Aorta (tissue), 5 donors: ENCODE results near the gene MEX3A. TPM values are rescaled to one million over a fixed set of nuclear protein-coding genes. Genes with fewer than 3 reads are reported as not detected.

Experiments
- ATAC-seq: fragments of 200-7000 bp; cut with Tn5 transposase; one replicate; pipeline ENCODE4 v1.9.1; 2022; ENCODE audit warnings: moderate library complexity; ENCODE audit not compliant: low FRiP score
- DNase-seq, 2 donors: peaks; one replicate each; pipeline ENCODE4 v3.0.0-alpha.2; 2020
- H3K27ac ChIP-seq, 2 donors: one replicate each; pipeline ENCODE4 v1.5.1; 2013; ENCODE audit warnings: low read length in 2 of 2, mild to moderate bottlenecking in 2 of 2, moderate library complexity in 2 of 2, control low read depth in 1 of 2, inconsistent platforms in 1 of 2, low read depth in 1 of 2
- H3K27me3 ChIP-seq, 2 donors: one replicate each; pipeline ENCODE4 v1.6.1; 2013; ENCODE audit warnings: control low read depth in 1 of 2, low read length in 1 of 2, mild to moderate bottlenecking in 1 of 2, moderate library complexity in 1 of 2; ENCODE audit not compliant: insufficient read depth in 2 of 2, control insufficient read depth in 1 of 2
- H3K36me3 ChIP-seq, 2 donors: one replicate each; pipeline ENCODE4 v1.6.1; 2013; ENCODE audit warnings: control low read depth in 1 of 2, low read length in 1 of 2, mild to moderate bottlenecking in 1 of 2; ENCODE audit not compliant: insufficient read depth in 2 of 2, control insufficient read depth in 1 of 2
- H3K4me1 ChIP-seq, 2 donors: one replicate each; pipeline ENCODE4 v1.6.1; 2013; ENCODE audit warnings: low read length in 2 of 2, control low read depth in 1 of 2, mild to moderate bottlenecking in 1 of 2, moderate library complexity in 1 of 2; ENCODE audit not compliant: insufficient read depth in 2 of 2, control insufficient read depth in 1 of 2
- H3K4me3 ChIP-seq, 2 donors: one replicate each; pipeline ENCODE4 v1.5.1; 2013; ENCODE audit warnings: low read length in 2 of 2, control low read depth in 1 of 2, mild to moderate bottlenecking in 1 of 2
- H3K9me3 ChIP-seq: one replicate; pipeline ENCODE4 v1.6.1; 2013; ENCODE audit warnings: mild to moderate bottlenecking, low read length; ENCODE audit not compliant: control insufficient read depth
- WGBS, 2 donors: extraction: QIAGEN DNeasy Blood & Tissue Kit; methylation state at CpG; one replicate each; pipeline ENCODE4 v1.1.7; 2013; 5-methylcytosine and 5-hydroxymethylcytosine counted together
- intact Hi-C, 2 donors: fragments of 100-400 bp; cut with DNase I; formaldehyde crosslinking; loops; one replicate each; pipeline versions ENCODE4 v1.14.2 to v1.15.0; 2022
- polyA plus RNA-seq, 2 donors: library from polyadenylated mRNA; stranded (reverse); fragments of 200-250 nt; gene quantifications; one replicate each; pipeline ENCODE4 v1.2.3, GENCODE V29; 2013
- total RNA-seq, 2 donors: library from RNA; stranded (reverse); fragmentation: NEBNext Ultra II Directional; extraction: Animal tissue kit (Norgen Biotek cat#: 25700); gene quantifications; one replicate each; pipeline ENCODE4 v1.2.1, GENCODE V29; 2021
- donor health status: healthy with polysubstance abuse.
- donor health status: Bipolar disorder and iron deficiency.
- donor health status: DM: no; HTN: no; CAD: no.
- donor health status: DM: no; HTN: no; CAD: no.
- donor health status: DM: yes; HTN: yes; CAD: no.

Gene MEX3A
- total and polyA plus RNA-seq, 4 donors: 0.03 to 1.6 (median 0.68) TPM

GRCh38 chr1:156090138-156090839 is 8.0 kb upstream of the MEX3A start:
- no peaks in the 10 kb centered on the region for H3K36me3 ChIP-seq
- DNase-seq (no peak), ATAC-seq (no peak)
- 34 to 36% methylated on average over 5 of the region's 5 CpGs for WGBS, 2 donors
- intact Hi-C loops: loop anchor here (1.0 kb wide), 1 partner anchor 135 kb away; no protein-coding TSS in a partner anchor
- no peak overlapping the region for H3K4me3 ChIP-seq
- no peaks in the 10 kb centered on the region for H3K4me1 ChIP-seq
- H3K9me3 ChIP-seq: no peaks in the 10 kb centered on the region
- H3K27ac ChIP-seq: no peak overlapping the region
- H3K27me3 ChIP-seq: no peaks in the 10 kb centered on the region

- ATAC-seq: no peak
- DNase-seq: no peak
- Histone ChIP-seq H3K27ac (no peak overlapping the region), H3K36me3 (no peaks in the 10 kb centered on the region), H3K4me3 (no peak overlapping the region), H3K27me3 (no peaks in the 10 kb centered on the region), H3K9me3 (no peaks in the 10 kb centered on the region), H3K4me1 (no peaks in the 10 kb centered on the region)
- intact Hi-C loops: loop anchor here (1.0 kb wide), 1 partner anchor 136 kb away; no protein-coding TSS in a partner anchor
- WGBS, 2 donors: 57 to 66% methylated on average over 6 of the region's 6 CpGs
These were observed 7.4 kb upstream of the MEX3A start for GRCh38 chr1:156089704-156090103.

DNA sequence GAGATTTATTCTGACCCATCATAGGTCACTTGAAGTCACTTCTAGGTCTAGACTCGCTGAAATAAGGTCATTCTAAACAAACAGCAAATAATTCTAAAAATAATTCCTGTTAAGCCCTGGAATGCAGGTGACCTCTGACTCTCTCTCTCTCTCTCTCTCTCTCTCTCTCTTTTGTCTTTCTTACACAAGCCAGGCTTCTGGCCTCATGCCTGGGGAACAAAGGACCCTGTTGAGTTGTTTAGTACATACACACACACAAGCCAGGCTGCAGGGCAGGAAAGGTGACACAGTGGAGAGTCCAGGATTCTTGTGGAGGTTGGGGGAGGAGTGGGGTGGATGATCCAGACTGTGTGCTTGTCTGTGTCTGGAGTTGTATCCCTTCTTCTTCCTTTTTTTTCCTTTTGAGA is 4.0 kb upstream of the MEX3A start:
- DNase-seq: no peak
- H3K27me3 ChIP-seq: no peaks in the 10 kb centered on the region
- WGBS, 2 donors: 32 to 33% methylated on average over 1 of the region's 1 CpG
- ATAC-seq: no peak
- H3K4me3 ChIP-seq: no peak overlapping the region
- H3K9me3 ChIP-seq: no peaks in the 10 kb centered on the region
- H3K4me1 ChIP-seq: no peaks in the 10 kb centered on the region
- no peaks in the 10 kb centered on the region for H3K36me3 ChIP-seq
- intact Hi-C loops: no loop called here
- H3K27ac ChIP-seq: no peak overlapping the region

GRCh38 chr1:156083800-156084790 is 1.8 kb upstream of the MEX3A start:
- DNase-seq (no peak), ATAC-seq (no peak)
- H3K36me3 ChIP-seq: no peaks in the 10 kb centered on the region
- no peak overlapping the region for H3K27ac ChIP-seq
- intact Hi-C loops: no loop called here
- no peaks in the 10 kb centered on the region for H3K9me3 ChIP-seq
- WGBS, 2 donors: 50 to 56% methylated on average over 7 of the region's 7 CpGs
- H3K27me3 ChIP-seq: no peaks in the 10 kb centered on the region
- H3K4me3 ChIP-seq: no peak overlapping the region
- no peaks in the 10 kb centered on the region for H3K4me1 ChIP-seq

DNA sequence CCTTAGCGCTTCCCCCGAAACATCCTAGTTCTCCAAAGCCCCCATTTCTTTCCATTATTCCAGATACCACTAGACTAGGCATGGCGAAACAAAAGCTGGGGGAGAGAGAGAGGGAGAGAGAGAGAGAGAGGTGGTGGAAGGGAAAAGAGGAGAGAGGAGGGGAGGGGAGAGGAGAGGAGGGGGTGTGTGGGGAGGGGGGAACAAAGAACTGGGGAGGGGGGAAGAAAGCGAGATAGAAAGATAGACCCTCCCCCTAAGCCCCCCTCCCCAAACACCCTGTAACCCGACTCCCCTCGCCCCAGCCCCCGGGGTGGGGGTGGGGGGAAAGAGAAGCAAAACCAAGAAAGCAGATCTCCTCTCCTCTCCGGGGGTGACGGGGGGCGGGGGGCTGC is 352 bp downstream of the MEX3A start:
- ATAC-seq (no peak), DNase-seq (no peak)
- Histone ChIP-seq H3K4me3 (peak overlapping the region; percentile 73 to 75), H3K36me3 (no peaks in the 10 kb centered on the region), H3K27ac (no peak overlapping the region), H3K9me3 (no peaks in the 10 kb centered on the region), H3K4me1 (no peaks in the 10 kb centered on the region), H3K27me3 (no peaks in the 10 kb centered on the region)
- intact Hi-C loops: no loop called here
- WGBS, 2 donors: 0 to 4% methylated on average over 6 to 10 of the region's 10 CpGs

DNA sequence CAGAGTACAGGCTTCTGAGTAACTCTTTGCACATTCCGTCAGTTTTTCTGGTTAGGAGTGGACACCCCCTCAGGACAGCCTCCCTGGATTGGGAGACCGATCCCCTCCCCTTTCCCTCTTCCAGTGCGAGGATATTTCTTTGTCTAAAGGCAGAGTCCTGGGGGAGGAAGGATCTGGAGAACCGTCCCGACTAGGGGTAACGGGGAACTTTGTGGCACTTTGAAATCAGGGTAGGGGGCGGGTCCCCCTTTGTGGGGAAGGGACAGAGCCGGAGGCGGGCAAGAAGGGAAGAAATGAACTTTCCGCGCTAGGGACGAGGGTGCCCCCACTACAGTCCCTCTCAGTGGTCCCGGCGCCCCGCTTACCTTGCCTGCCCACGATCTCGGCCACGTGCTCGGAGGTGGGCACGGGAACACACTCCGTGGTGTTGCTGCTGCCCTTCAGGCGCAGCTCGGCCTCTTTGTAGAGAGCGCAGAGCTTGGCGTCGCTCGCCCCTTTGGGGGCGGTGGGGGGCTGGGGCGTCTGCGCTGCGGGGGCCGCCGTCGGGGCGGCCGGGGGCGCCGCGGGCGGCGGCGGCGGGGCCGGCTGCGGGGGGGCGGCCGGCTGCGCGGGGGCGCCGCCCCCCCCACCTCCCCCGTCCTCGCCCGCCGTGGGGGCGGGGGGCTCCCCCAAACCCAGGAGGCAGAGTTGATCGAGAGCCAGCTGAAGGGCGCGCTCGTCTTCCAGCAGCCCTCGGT is 917 bp downstream of the MEX3A start:
- Histone ChIP-seq H3K27ac (no peak overlapping the region), H3K4me3 (peak overlapping the region; percentile 73 to 75), H3K36me3 (no peaks in the 10 kb centered on the region), H3K9me3 (no peaks in the 10 kb centered on the region), H3K27me3 (no peaks in the 10 kb centered on the region), H3K4me1 (no peaks in the 10 kb centered on the region)
- WGBS, 2 donors: 5 to 6% methylated on average over 31 to 61 of the region's 61 CpGs
- DNase-seq (no peak), ATAC-seq (no peak)
- intact Hi-C loops: no loop called here

DNA sequence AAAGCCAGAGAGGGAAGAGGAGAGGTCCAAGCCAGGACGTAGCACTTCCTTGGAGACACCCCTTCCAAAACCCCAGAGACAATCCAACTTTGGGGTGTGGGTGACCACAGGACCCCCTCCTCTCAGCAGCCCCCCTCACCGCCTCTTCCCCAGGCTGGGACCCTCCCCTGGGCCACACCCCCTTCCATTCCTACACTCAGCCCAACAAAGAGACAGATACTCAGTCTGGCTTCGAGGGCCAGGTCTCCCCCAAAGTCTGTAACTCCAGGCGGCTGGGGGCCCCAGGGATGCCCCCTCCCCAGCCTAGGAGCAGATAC is 1.4 kb downstream of the MEX3A start:
- Histone ChIP-seq H3K36me3 (no peaks in the 10 kb centered on the region), H3K4me1 (no peaks in the 10 kb centered on the region), H3K4me3 (no peak overlapping the region), H3K9me3 (no peaks in the 10 kb centered on the region), H3K27ac (no peak overlapping the region), H3K27me3 (no peaks in the 10 kb centered on the region)
- 68 to 70% methylated on average over 4 of the region's 4 CpGs for WGBS, 2 donors
- ATAC-seq: no peak
- no peak for DNase-seq
- intact Hi-C loops: no loop called here

- intact Hi-C loops: no loop called here
- Histone ChIP-seq H3K27me3 (no peaks in the 10 kb centered on the region), H3K27ac (no peak overlapping the region), H3K4me3 (no peak overlapping the region), H3K9me3 (no peaks in the 10 kb centered on the region), H3K36me3 (no peaks in the 10 kb centered on the region), H3K4me1 (no peaks in the 10 kb centered on the region)
- DNase-seq (no peak), ATAC-seq (no peak)
- 61 to 72% methylated on average over 8 of the region's 8 CpGs for WGBS, 2 donors
These were observed 1.9 kb downstream of the MEX3A start for GRCh38 chr1:156080241-156080862.
